Endothelial cell of umbilical vein (primary cell): Measurements from ENCODE around the gene EFNA5. TPM values are rescaled to one million over a fixed set of nuclear protein-coding genes. Genes with fewer than 3 reads are reported as not detected.

ENCODE experiments used
- BruUV-seq: library from RNA; stranded (reverse); fragments of 400-500 nt; replicated peaks from 2 replicates; lab custom pipeline; 2021; lab: Mats Ljungman, UMichigan
- CTCF ChIA-PET: fragments of 300-600, 350-600 bp; sonication (Branson Sonifier 250); formaldehyde crosslinking; loops from one replicate; lab custom pipeline; 2021; ENCODE audit warnings: antibody characterized with exemption, inconsistent platforms; lab: Charles Lee
- POLR2A ChIA-PET: fragments of 300-600, 350-600 bp; sonication (Branson Sonifier 250); formaldehyde crosslinking; loops from one replicate; lab custom pipeline; 2021; ENCODE audit warnings: antibody characterized with exemption, inconsistent platforms; lab: Charles Lee
- DNase-seq: peaks from one replicate; pipeline ENCODE4 v3.0.0-alpha.2; 2011; ENCODE audit warnings: low read depth, low spot score
- FAIRE-seq: peaks from 2 replicates; lab custom pipeline; 2011; peaks lifted over from hg19 to GRCh38; lab: Jason Lieb, UNC
- H2AFZ ChIP-seq: 2 replicates; pipeline ENCODE4 v1.6.0; 2012; ENCODE audit warnings: low read depth, low read length, control low read depth, inconsistent platforms
- H3K27ac ChIP-seq: 2 replicates; pipeline ENCODE4 v1.5.1; 2011; ENCODE audit warnings: low read depth, mild to moderate bottlenecking, control low read depth, low read length, moderate library complexity; ENCODE audit not compliant: insufficient read depth
- H3K27me3 ChIP-seq, 2 experiments: 2 replicates each; pipeline versions ENCODE4 v1.6.0 to v1.6.1; 2011; ENCODE audit warnings: low read length in 2 of 2, mixed read lengths in 1 of 2; ENCODE audit not compliant: control insufficient read depth in 2 of 2, insufficient read depth in 2 of 2
- H3K36me3 ChIP-seq, 2 experiments: 2 replicates in 1 of 2; 3 replicates in 1 of 2; pipeline ENCODE4 v1.5.1; 2011; ENCODE audit warnings: low read length in 2 of 2, mild to moderate bottlenecking in 1 of 2, moderate library complexity in 1 of 2; ENCODE audit not compliant: control insufficient read depth in 2 of 2, insufficient read depth in 2 of 2; ENCODE audit errors: extremely low read depth in 1 of 2
- H3K4me1 ChIP-seq: 3 replicates; pipeline ENCODE4 v1.5.1; 2011; ENCODE audit warnings: mild to moderate bottlenecking, low read length; ENCODE audit not compliant: control insufficient read depth, insufficient read depth; ENCODE audit errors: extremely low read depth
- H3K4me2 ChIP-seq: 2 replicates; pipeline ENCODE4 v1.6.1; 2011; ENCODE audit warnings: low read length, control low read depth, mixed read lengths; ENCODE audit not compliant: insufficient read depth
- H3K4me3 ChIP-seq, 3 experiments: fragments of 200-600 bp in 1 of 3; sonication (generic), shearing (Covaris generic) in 1 of 3; replicated peaks in 1 of 3; 2 replicates each; pipeline ENCODE4 v1.5.1; 2011 to 2016; ENCODE audit warnings: control low read depth in 3 of 3, low read length in 3 of 3, mild to moderate bottlenecking in 2 of 3, inconsistent platforms in 1 of 3, low read depth in 1 of 3, moderate library complexity in 1 of 3; ENCODE audit not compliant: insufficient read depth in 1 of 3
- H3K79me2 ChIP-seq: 2 replicates; pipeline ENCODE4 v1.6.0; 2012; ENCODE audit warnings: low read length, inconsistent platforms; ENCODE audit not compliant: control insufficient read depth, insufficient read depth
- H3K9ac ChIP-seq: replicated peaks from 2 replicates; pipeline ENCODE3; 2011; ENCODE audit warnings: low read length, control low read depth; ENCODE audit not compliant: insufficient read depth; ENCODE audit errors: extremely low read depth
- H3K9me1 ChIP-seq: replicated peaks from 3 replicates; pipeline ENCODE4 v1.6.0; 2011; ENCODE audit warnings: mild to moderate bottlenecking, low read length; ENCODE audit not compliant: control insufficient read depth, insufficient read depth; ENCODE audit errors: extremely low read depth
- H3K9me3 ChIP-seq: replicated peaks from 2 replicates; pipeline ENCODE4 v1.5.1; 2012; ENCODE audit warnings: low read length, inconsistent platforms; ENCODE audit not compliant: control insufficient read depth, insufficient read depth
- H4K20me1 ChIP-seq: replicated peaks from 2 replicates; pipeline ENCODE3; 2011; ENCODE audit warnings: mild to moderate bottlenecking, low read length; ENCODE audit not compliant: control insufficient read depth, insufficient read depth; ENCODE audit errors: extremely low read depth
- CTCF ChIP-seq, 2 donors: IDR thresholded peaks; 1 replicate in 1 of 2; 2 replicates in 1 of 2; pipeline ENCODE4 v1.5.1; 2011; ENCODE audit warnings: low read length in 2 of 2, mild to moderate bottlenecking in 2 of 2, moderate library complexity in 2 of 2, control low read depth in 1 of 2, inconsistent platforms in 1 of 2, low read depth in 1 of 2; ENCODE audit not compliant: insufficient read depth in 1 of 2; ENCODE audit errors: extremely low read depth in 1 of 2
- EZH2 ChIP-seq: IDR thresholded peaks from 2 replicates; pipeline ENCODE4 v1.6.1; 2012; ENCODE audit warnings: borderline replicate concordance, low read depth, mild to moderate bottlenecking, moderate library complexity, low read length, inconsistent platforms; ENCODE audit not compliant: severe bottlenecking
- FOS ChIP-seq: IDR thresholded peaks from 2 replicates; pipeline ENCODE4 v1.6.1; 2011; ENCODE audit warnings: mild to moderate bottlenecking, low read length, moderate library complexity, borderline replicate concordance; ENCODE audit not compliant: insufficient read depth
- GATA2 ChIP-seq: IDR thresholded peaks from 2 replicates; pipeline ENCODE4 v1.7.0; 2011; ENCODE audit warnings: low read depth, mild to moderate bottlenecking, moderate library complexity, mixed read lengths, low read length; ENCODE audit not compliant: insufficient read length, insufficient read depth
- JUN ChIP-seq: IDR thresholded peaks from 2 replicates; pipeline ENCODE4 v1.6.1; 2011; ENCODE audit warnings: borderline replicate concordance, low read depth; ENCODE audit not compliant: insufficient read length, insufficient read depth
- MYC ChIP-seq: IDR thresholded peaks from one replicate; pipeline ENCODE4 v1.6.1; 2011; ENCODE audit warnings: mild to moderate bottlenecking, low read depth, low read length
- POLR2A ChIP-seq: IDR thresholded peaks from 2 replicates; pipeline ENCODE4 v1.6.1; 2012; ENCODE audit warnings: low read depth, mild to moderate bottlenecking, control low read depth, low read length
- POLR2AphosphoS5 ChIP-seq: IDR thresholded peaks from 2 replicates; pipeline ENCODE4 v1.6.1; 2012; ENCODE audit warnings: low read depth, mild to moderate bottlenecking, control low read depth, low read length, moderate library complexity; ENCODE audit not compliant: insufficient read depth
- dilution Hi-C: fragments of 300-500 bp; cut with MboI; formaldehyde crosslinking; loops from one replicate; pipeline ENCODE4 v1.15.0; 2019; ENCODE audit warnings: low sequenced_read_pairs; ENCODE audit not compliant: extremely low pct_ligation_motif_present
- intact Hi-C: fragments of 100-400 bp; cut with micrococcal nuclease; formaldehyde crosslinking; loops from one replicate; pipeline ENCODE4 v1.10.0; 2022
- polyA plus RNA-seq, 4 experiments: library from polyadenylated mRNA; depleted of rRNA in 3 of 4; stranded (reverse) in 3 of 4; unstranded in 1 of 4; fragments of >200 nt; gene quantifications; 2 replicates each; pipeline versions ENCODE4 v1.2.1 to v1.2.3, GENCODE V29; 2011 to 2012; ENCODE audit warnings: missing spikeins in 1 of 4
- total RNA-seq: library from RNA; stranded (reverse); gene quantifications from 2 replicates; pipeline ENCODE4 v1.2.3, GENCODE V29; 2021
- TF ChIP-seq, protein P1 (sequence below): IDR thresholded peaks from 2 replicates; pipeline ENCODE4 v1.6.1; 2011; ENCODE audit not compliant: insufficient read depth, insufficient read length

The EFNA5 gene
- total and polyA plus RNA-seq, 2 donors (not counting 3 experiments of a cell fraction or from before 2014, with no cell fraction given): 13.6 to 22.1 TPM

- no peaks in the 10 kb centered on the region for H3K9me1 ChIP-seq
- dilution Hi-C loops: no loop called here
- CTCF ChIA-PET: interaction anchor here (0.8 to 2.4 kb wide), 3 partner anchors 9 to 215 kb away, joined by 3 to 9 read pairs (median 3); no protein-coding TSS in a partner anchor
- peaks cover 4% of the 10 kb centered on the region for H3K79me2 ChIP-seq
- TF ChIP-seq FOS (no peak), EZH2 (no peak), JUN (no peak), MYC (no peak), CTCF (IDR thresholded peaks at IDR 0.05; ENCODE audit: extremely low read depth in 1 of 2, insufficient read depth in 1 of 2, low read depth in 1 of 2, low read length in 2 of 2) (no peak), POLR2A (no peak), GATA2 (no peak), POLR2AphosphoS5 (no peak)
- TF ChIP-seq, protein P1, sequence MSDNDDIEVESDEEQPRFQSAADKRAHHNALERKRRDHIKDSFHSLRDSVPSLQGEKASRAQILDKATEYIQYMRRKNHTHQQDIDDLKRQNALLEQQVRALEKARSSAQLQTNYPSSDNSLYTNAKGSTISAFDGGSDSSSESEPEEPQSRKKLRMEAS: no peak
- no peak overlapping the region for H3K4me3 ChIP-seq
- H3K27me3 ChIP-seq: no peaks in the 10 kb centered on the region
- no TSS peak for BruUV-seq
- intact Hi-C loops: no loop called here
- H3K4me2 ChIP-seq: no peak overlapping the region
- no peak for FAIRE-seq
- no peak for DNase-seq
- H4K20me1 ChIP-seq: no peaks in the 10 kb centered on the region
- H3K27ac ChIP-seq: no peak overlapping the region
- POLR2A ChIA-PET: no interaction called here
- no peak overlapping the region for H3K9ac ChIP-seq
- peaks cover 31% of the 10 kb centered on the region for H3K4me1 ChIP-seq
- H3K36me3 ChIP-seq: no peaks in the 10 kb centered on the region
- H2AFZ ChIP-seq: no peak overlapping the region
- no peaks in the 10 kb centered on the region for H3K9me3 ChIP-seq
Measured at GRCh38 chr5:107463731-107464130, 207.0 kb downstream of the EFNA5 start.
